Measurements from ENCODE around the gene TMEM44. TPM values are rescaled to one million over a fixed set of nuclear protein-coding genes. Genes with fewer than 3 reads are reported as not detected.

TMEM44 gene
- total and polyA plus RNA-seq, 3 experiments from 2014 or later = 2.6 to 5.7 (median 3.0) TPM

DNA sequence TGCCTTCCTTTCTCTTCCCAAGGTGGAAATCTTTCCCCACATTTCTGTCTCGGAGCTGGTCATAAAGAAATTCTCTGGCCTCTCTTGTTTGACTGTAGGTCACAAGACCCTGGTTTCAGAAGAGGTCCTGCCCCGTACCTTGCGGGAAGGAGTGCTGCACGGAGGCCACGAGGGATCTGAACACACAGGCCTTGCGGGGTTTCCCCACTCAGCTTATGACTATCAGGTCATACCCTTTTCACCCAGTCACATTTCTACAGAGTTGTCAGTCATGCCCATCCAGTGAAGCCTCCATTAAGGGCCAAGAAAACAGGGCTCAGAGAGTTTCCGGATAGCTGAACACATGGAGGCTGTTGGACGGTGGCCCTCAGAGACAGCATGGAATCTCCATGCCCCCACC, 91.7 kb downstream of the TMEM44 start:
- no peaks in the 10 kb centered on the region for H3K9me3 ChIP-seq (ENCODE audit: low read length)
- H3K36me3 ChIP-seq (ENCODE audit: insufficient read depth, low read length) = no peaks in the 10 kb centered on the region
- no peaks in the 10 kb centered on the region for H3K27me3 ChIP-seq (ENCODE audit: insufficient read depth, low read length, poor library complexity, severe bottlenecking)
- Mint-ChIP-seq H3K27ac (no peak overlapping the region), H3K4me3 (no peak overlapping the region), H3K9me3 (peaks cover 0 to 5% (median 2%) of the 10 kb centered on the region in 5 donors), H3K27me3 (peaks cover 3 to 4% of the 10 kb centered on the region in 2 donors), H3K36me3 (peaks cover 0 to 5% (median 0%) of the 10 kb centered on the region in 3 donors), H3K4me1 (no peaks in the 10 kb centered on the region)
- H3K4me1 ChIP-seq (ENCODE audit: insufficient read depth, low read length) = no peaks in the 10 kb centered on the region
- H3K27ac ChIP-seq (ENCODE audit: low read depth, low read length) = no peak overlapping the region
- CTCF ChIA-PET = no interaction called here
- no peak for DNase-seq
- no peak overlapping the region for H3K4me3 ChIP-seq (ENCODE audit: low read length)
- POLR2A ChIA-PET = interaction anchor here (0.7 kb wide), 1 partner anchor 755 kb away, joined by 5 read pairs; no protein-coding TSS in a partner anchor

DNA sequence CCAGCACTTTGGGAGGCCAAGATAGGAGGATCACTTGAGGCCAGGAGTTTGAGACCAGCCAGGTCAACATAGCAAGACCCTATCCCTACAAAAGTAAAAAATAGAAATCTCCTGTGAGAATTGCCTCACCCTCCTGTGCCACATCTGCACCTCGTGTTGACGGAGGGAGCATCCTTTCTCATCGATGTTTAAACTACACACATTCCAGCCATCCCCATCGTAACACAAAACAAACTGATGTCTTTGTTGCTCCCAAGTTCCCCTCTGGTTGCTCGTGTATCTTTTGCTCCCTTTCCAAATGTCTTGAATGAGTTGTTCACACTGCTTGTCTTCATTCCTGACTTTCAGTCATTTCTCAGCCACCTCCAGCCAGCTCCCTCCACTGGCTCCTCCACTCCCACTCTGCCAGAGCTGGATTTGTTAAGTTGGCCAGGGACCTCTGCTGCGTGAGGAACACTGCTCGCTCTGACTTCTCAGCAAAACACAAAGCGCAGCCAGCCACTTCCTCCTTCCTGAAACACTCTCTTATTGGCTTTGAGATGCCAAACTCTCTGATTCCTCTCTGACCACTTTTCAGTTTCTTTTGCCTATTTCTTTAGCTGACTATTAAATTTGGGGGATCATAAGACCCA, 92.8 kb downstream of the TMEM44 start:
- H3K4me1 ChIP-seq (ENCODE audit: insufficient read depth, low read length) = no peaks in the 10 kb centered on the region
- H3K9me3 Mint-ChIP-seq = peaks cover 0 to 4% (median 3%) of the 10 kb centered on the region in 5 donors
- POLR2A ChIA-PET = no interaction called here
- no peaks in the 10 kb centered on the region for H3K9me3 ChIP-seq (ENCODE audit: low read length)
- H3K4me3 ChIP-seq (ENCODE audit: low read length) = no peak overlapping the region
- H3K27ac ChIP-seq (ENCODE audit: low read depth, low read length) = no peak overlapping the region
- H3K27me3 Mint-ChIP-seq = peaks cover 2 to 4% of the 10 kb centered on the region in 2 donors
- CTCF ChIA-PET = no interaction called here
- DNase-seq = no peak
- no peak overlapping the region for H3K4me3 Mint-ChIP-seq
- H3K27me3 ChIP-seq (ENCODE audit: insufficient read depth, low read length, poor library complexity, severe bottlenecking) = no peaks in the 10 kb centered on the region
- peaks cover 0 to 3% (median 0%) of the 10 kb centered on the region in 3 donors for H3K36me3 Mint-ChIP-seq
- no peaks in the 10 kb centered on the region for H3K36me3 ChIP-seq (ENCODE audit: insufficient read depth, low read length)
- no peaks in the 10 kb centered on the region for H3K4me1 Mint-ChIP-seq
- H3K27ac Mint-ChIP-seq = peak overlapping the region in 1 of 8 donors; percentile 40

GRCh38 chr3:194539498-194539897, 93.7 kb downstream of the TMEM44 start:
- H3K27ac ChIP-seq (ENCODE audit: low read depth, low read length) = no peak overlapping the region
- no peaks in the 10 kb centered on the region for H3K27me3 ChIP-seq (ENCODE audit: insufficient read depth, low read length, poor library complexity, severe bottlenecking)
- no peak for DNase-seq
- Mint-ChIP-seq H3K36me3 (peaks cover 0 to 9% (median 0%) of the 10 kb centered on the region in 3 donors), H3K27ac (no peak overlapping the region), H3K4me3 (no peak overlapping the region), H3K27me3 (peaks cover 2 to 5% of the 10 kb centered on the region in 2 donors), H3K9me3 (peaks cover 0 to 12% (median 11%) of the 10 kb centered on the region in 5 donors), H3K4me1 (no peaks in the 10 kb centered on the region)
- POLR2A ChIA-PET = no interaction called here
- no peaks in the 10 kb centered on the region for H3K36me3 ChIP-seq (ENCODE audit: insufficient read depth, low read length)
- no peaks in the 10 kb centered on the region for H3K4me1 ChIP-seq (ENCODE audit: insufficient read depth, low read length)
- H3K4me3 ChIP-seq (ENCODE audit: low read length) = no peak overlapping the region
- CTCF ChIA-PET = no interaction called here
- H3K9me3 ChIP-seq (ENCODE audit: low read length) = no peaks in the 10 kb centered on the region

DNA sequence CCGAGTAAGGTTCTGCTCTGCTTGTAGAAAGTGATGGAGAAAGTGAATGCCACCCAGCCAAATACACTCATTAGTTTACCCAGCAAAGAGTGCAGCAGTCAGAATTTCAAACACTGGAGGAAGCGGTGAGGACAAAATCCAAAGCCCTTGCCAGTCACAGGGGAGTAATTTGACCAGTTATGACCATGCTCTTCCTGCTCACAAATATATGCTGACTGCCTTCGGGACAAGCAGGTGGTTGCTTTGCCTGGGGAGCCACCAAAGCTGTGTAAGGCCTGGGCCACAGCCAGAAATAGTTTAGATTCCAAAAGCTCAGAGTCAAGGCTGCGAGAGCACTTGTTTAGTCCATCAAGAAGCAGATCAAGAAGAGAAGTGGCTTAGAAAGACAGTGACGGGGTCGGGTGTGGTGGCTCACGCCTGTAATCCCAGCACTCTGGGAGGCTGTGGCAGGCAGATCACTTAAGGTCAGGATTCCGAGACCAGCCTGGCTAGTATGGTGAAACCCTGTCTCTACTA, 95.4 kb downstream of the TMEM44 start:
- H3K27me3 ChIP-seq (ENCODE audit: insufficient read depth, low read length, poor library complexity, severe bottlenecking) = no peaks in the 10 kb centered on the region

More for the DNA sequence above, 95.4 kb downstream of the TMEM44 start:
- no peak overlapping the region for H3K4me3 ChIP-seq (ENCODE audit: low read length)
- Mint-ChIP-seq H3K27me3 (peaks cover 2 to 12% of the 10 kb centered on the region in 2 donors), H3K36me3 (peaks cover 0 to 18% (median 0%) of the 10 kb centered on the region in 3 donors), H3K4me3 (no peak overlapping the region), H3K27ac (no peak overlapping the region), H3K9me3 (peaks cover 3 to 23% (median 19%) of the 10 kb centered on the region in 5 donors), H3K4me1 (no peaks in the 10 kb centered on the region)
- no peaks in the 10 kb centered on the region for H3K4me1 ChIP-seq (ENCODE audit: insufficient read depth, low read length)
- H3K27ac ChIP-seq (ENCODE audit: low read depth, low read length) = no peak overlapping the region
- ChIA-PET POLR2A (no interaction called here), CTCF (no interaction called here)
- no peaks in the 10 kb centered on the region for H3K9me3 ChIP-seq (ENCODE audit: low read length)
- no peak for DNase-seq
- H3K36me3 ChIP-seq (ENCODE audit: insufficient read depth, low read length) = no peaks in the 10 kb centered on the region

Other genes starting within 250 kb of the TMEM44 start
- gene GP5, start 234.2 kb downstream of the TMEM44 start, total RNA-seq = under 1 TPM; 0.31 to 0.42 TPM
- 1.3 TPM for gene GP5, start 234.2 kb downstream of the TMEM44 start, polyA plus RNA-seq
- gene ATP13A3, start 146.4 kb downstream of the TMEM44 start, total RNA-seq = 100 to 1,000 TPM; 144 to 165 TPM
- gene ATP13A3, start 146.4 kb downstream of the TMEM44 start, polyA plus RNA-seq = 10.5 TPM
- gene LSG1, start 38.8 kb upstream of the TMEM44 start, total RNA-seq = 10 to 100 TPM; 65.2 to 68.8 TPM
- 39.3 TPM for gene LSG1, start 38.8 kb upstream of the TMEM44 start, polyA plus RNA-seq
- gene FAM43A, start 52.5 kb upstream of the TMEM44 start, total RNA-seq = 10 to 100 TPM; 14.5 to 14.9 TPM
- gene FAM43A, start 52.5 kb upstream of the TMEM44 start, polyA plus RNA-seq = 19.6 TPM

Data from CD8-positive, alpha-beta memory T cell (primary cell).